ENCODE measurements around the gene ALPP.

GRCh38 chr2:232416521-232417470 lies 38.2 kb downstream of the ALPP start:
- TF ChIP-seq RAD21 (IDR thresholded peaks at IDR 0.05; ENCODE audit: low read length): no peak
- no peak for TF ChIP-seq NRF1 (IDR thresholded peaks at IDR 0.05; ENCODE audit: low read depth, low read length)
- no peak for TF ChIP-seq GATA2 (CRISPR knock-in tag; IDR thresholded peaks at IDR 0.05)
- TF ChIP-seq CTCF (IDR thresholded peaks at IDR 0.05): no peak
- no peak for TF ChIP-seq PBX3 (IDR thresholded peaks at IDR 0.05)
- no peak for TF ChIP-seq POLR2AphosphoS5 (IDR thresholded peaks at IDR 0.05; ENCODE audit: low read depth, low read length)
- no peak for TF ChIP-seq MXI1 (IDR thresholded peaks at IDR 0.05; ENCODE audit: low read depth, low read length)
- no peak for TF ChIP-seq RFX5 (IDR thresholded peaks at IDR 0.05; ENCODE audit: low read length)
- no peak for TF ChIP-seq TEAD4 (IDR thresholded peaks at IDR 0.05; ENCODE audit: borderline replicate concordance, insufficient read depth)
- TF ChIP-seq CHD2 (IDR thresholded peaks at IDR 0.05; ENCODE audit: low read length, partially characterized antibody): no peak
- no peak for TF ChIP-seq USF2 (IDR thresholded peaks at IDR 0.05; ENCODE audit: borderline replicate concordance, low read depth, low read length)
- no peak for TF ChIP-seq NFIC (IDR thresholded peaks at IDR 0.05; ENCODE audit: borderline replicate concordance)
- TF ChIP-seq MAX (IDR thresholded peaks at IDR 0.05; ENCODE audit: low read depth): no peak
